K562 (cell line): ENCODE results near the gene REX1BD. TPM values are rescaled to one million over a fixed set of nuclear protein-coding genes. Genes with fewer than 3 reads are reported as not detected.
A peak's percentile ranks its signal among the peaks of the same experiment; 100 is the strongest.

Source experiments
- ETV1 ChIP-seq: fragments of 450-650 bp; conservative IDR thresholded peaks from 2 replicates; pipeline ENCODE4 v1.6.1; 2016; ENCODE audit warnings: missing genetic modification characterization, control low read depth, low read depth, missing compliant biosample characterization
- FOSL1 ChIP-seq: fragments of 200-800 bp; sonication (Bioruptor generic); conservative IDR thresholded peaks from 2 replicates; pipeline ENCODE4 v1.6.1; 2016; ENCODE audit warnings: missing genetic modification characterization, missing compliant biosample characterization
- IFI16 ChIP-seq: fragments of 250-450 bp; sonication (Bioruptor Pico); IDR thresholded peaks from 2 replicates; pipeline ENCODE4 v2.1.2; 2022; ENCODE audit warnings: mild to moderate bottlenecking, inconsistent platforms
- TOE1 ChIP-seq, 2 experiments: fragments of 450-650 bp in 1 of 2; sonication (generic) in 1 of 2; formaldehyde crosslinking in 1 of 2; IDR thresholded peaks; 2 replicates each; pipeline versions ENCODE4 v1.7.1 to v1.8.0; 2016 to 2022; ENCODE audit warnings: borderline replicate concordance in 2 of 2, mild to moderate bottlenecking in 2 of 2, antibody characterized with exemption in 1 of 2, inconsistent platforms in 1 of 2, low read depth in 1 of 2, missing genetic modification reagents in 1 of 2, moderate library complexity in 1 of 2
- ZNF175 ChIP-seq: fragments of 200-800 bp; sonication (Bioruptor generic); IDR thresholded peaks from 2 replicates; pipeline ENCODE4 v1.6.1; 2016; ENCODE audit warnings: low read depth, mild to moderate bottlenecking, missing genetic modification characterization, missing compliant biosample characterization
- ZSCAN32 ChIP-seq: fragments of 450-650 bp; formaldehyde crosslinking; IDR thresholded peaks from 2 replicates; pipeline ENCODE4 v1.4.0; 2020; ENCODE audit warnings: mild to moderate bottlenecking, moderate library complexity
- polyA plus RNA-seq, 8 experiments: library from polyadenylated mRNA; depleted of rRNA in 4 of 8; stranded (reverse) in 5 of 8; unstranded in 3 of 8; fragments of >200 nt; fragmentation: Nextera tagmentation in 2 of 8; fragmentation: Illumina TruSeq in 1 of 8; extraction: Ambion mirVana in 2 of 8; extraction: Trizol in 1 of 8; gene quantifications; 2 replicates each; pipeline versions ENCODE4 v1.2.1 to v1.2.3, GENCODE V29; 2011 to 2014; ENCODE audit warnings: inconsistent platforms in 1 of 8, missing spikeins in 1 of 8
- total RNA-seq, 7 experiments: library from RNA; depleted of rRNA in 6 of 7; stranded (reverse); fragments of >200 nt in 6 of 7; fragmentation: Illumina TruSeq in 2 of 7; extraction: Trizol in 2 of 7; gene quantifications; 2 replicates each; pipeline versions ENCODE4 v1.2.1 to v1.2.3, GENCODE V29; 2011 to 2021; ENCODE audit warnings: low replicate concordance in 1 of 7
- TF ChIP-seq, protein P1 (sequence below): fragments of 450-650 bp; IDR thresholded peaks from 2 replicates; pipeline ENCODE4 v1.6.1; 2018; ENCODE audit warnings: mild to moderate bottlenecking, low read depth; ENCODE audit not compliant: partially characterized antibody
- TF ChIP-seq, protein P2 (sequence below), 2 experiments: IDR thresholded peaks in 1 of 2; conservative IDR thresholded peaks in 1 of 2; 2 replicates each; pipeline ENCODE4 v1.6.1; 2016; ENCODE audit warnings: low read depth in 2 of 2, mild to moderate bottlenecking in 1 of 2, missing compliant biosample characterization in 1 of 2, missing genetic modification characterization in 1 of 2, moderate library complexity in 1 of 2
- TF ChIP-seq, protein P3 (sequence below), 2 experiments: fragments of 250-450 bp in 1 of 2; fragments of 450-650 bp in 1 of 2; sonication (Bioruptor Pico) in 1 of 2; IDR thresholded peaks; 2 replicates each; pipeline versions ENCODE4 v1.6.1 to v1.8.0; 2016 to 2021; ENCODE audit warnings: mild to moderate bottlenecking in 2 of 2, moderate library complexity in 2 of 2, missing compliant biosample characterization in 1 of 2, missing genetic modification characterization in 1 of 2
- TF ChIP-seq, protein P4 (sequence below): fragments of 250-450 bp; sonication (Bioruptor Pico); IDR thresholded peaks from 2 replicates; pipeline ENCODE4 v1.4.0; 2020
- TF ChIP-seq, protein P5 (sequence below): fragments of 450-650 bp; IDR thresholded peaks from 2 replicates; pipeline ENCODE4 v1.6.1; 2016; ENCODE audit warnings: low read depth, mild to moderate bottlenecking, moderate library complexity
- TF ChIP-seq, protein P6 (sequence below), 2 experiments: fragments of 200-800 bp in 1 of 2; sonication (Bioruptor generic) in 1 of 2; sonication (generic) in 1 of 2; formaldehyde crosslinking in 1 of 2; IDR thresholded peaks in 1 of 2; conservative IDR thresholded peaks in 1 of 2; 2 replicates each; pipeline versions ENCODE4 v1.5.0 to v1.6.1; 2016 to 2020; ENCODE audit warnings: missing compliant biosample characterization in 1 of 2, missing genetic modification characterization in 1 of 2, missing genetic modification reagents in 1 of 2
- TF ChIP-seq, protein P7 (sequence below): fragments of 250-450 bp; sonication (Bioruptor Pico); IDR thresholded peaks from 2 replicates; pipeline ENCODE4 v1.8.0; 2022; ENCODE audit warnings: moderate library complexity, mild to moderate bottlenecking, inconsistent platforms

Gene REX1BD
- total and polyA plus RNA-seq, 9 of the 15 experiments (the other 6 are each of a cell fraction or from before 2014, with no cell fraction given) = 1.9 to 136 (median 13.8) TPM

DNA sequence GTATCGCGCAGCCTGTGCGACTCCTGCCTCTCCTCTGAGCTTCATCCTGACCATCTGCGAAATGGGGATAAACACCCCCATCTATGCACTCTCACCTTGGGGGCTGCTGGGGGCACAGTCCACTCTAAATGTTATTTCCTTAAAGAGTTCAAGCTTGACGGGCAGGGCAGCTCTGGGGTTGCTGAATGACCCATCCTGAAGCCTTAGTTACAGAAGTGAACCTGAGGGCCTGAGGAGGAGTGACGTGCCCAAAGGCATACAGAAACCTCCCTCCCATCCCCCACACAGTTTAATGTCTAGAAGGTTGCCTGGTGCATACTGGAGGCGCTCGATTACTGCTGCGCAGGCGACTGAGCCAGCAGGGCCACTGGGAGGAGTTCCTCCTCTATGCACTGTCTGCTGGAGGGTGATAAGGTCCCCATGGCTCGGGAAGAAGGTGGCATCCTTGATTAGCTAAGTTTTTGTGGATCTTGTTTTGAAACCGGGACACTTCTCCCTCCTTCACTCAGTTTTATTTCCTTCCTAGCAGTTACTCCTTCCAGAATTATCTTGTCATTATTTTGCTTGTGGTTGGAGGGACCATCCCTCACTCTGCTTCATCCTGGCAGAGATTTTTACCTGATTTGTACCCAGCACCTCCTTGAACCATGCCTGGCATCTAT is 44.7 kb upstream of the REX1BD start (continued):
- TF ChIP-seq, protein P1, sequence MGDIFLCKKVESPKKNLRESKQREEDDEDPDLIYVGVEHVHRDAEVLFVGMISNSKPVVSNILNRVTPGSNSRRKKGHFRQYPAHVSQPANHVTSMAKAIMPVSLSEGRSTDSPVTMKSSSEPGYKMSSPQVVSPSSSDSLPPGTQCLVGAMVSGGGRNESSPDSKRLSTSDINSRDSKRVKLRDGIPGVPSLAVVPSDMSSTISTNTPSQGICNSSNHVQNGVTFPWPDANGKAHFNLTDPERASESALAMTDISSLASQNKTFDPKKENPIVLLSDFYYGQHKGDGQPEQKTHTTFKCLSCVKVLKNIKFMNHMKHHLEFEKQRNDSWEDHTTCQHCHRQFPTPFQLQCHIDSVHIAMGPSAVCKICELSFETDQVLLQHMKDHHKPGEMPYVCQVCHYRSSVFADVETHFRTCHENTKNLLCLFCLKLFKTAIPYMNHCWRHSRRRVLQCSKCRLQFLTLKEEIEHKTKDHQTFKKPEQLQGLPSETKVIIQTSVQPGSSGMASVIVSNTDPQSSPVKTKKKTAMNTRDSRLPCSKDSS = no peak
- TF ChIP-seq IFI16 (CRISPR knock-in tag) (no peak), FOSL1 (tag) (peak; percentile 66), ZNF175 (CRISPR knock-in tag) (peak; percentile 87; the same call in 1 of the 2 replicates), ZSCAN32 (CRISPR knock-in tag) (no peak), ETV1 (tag) (peak; percentile 62), TOE1 (IDR thresholded peaks at IDR 0.05; ENCODE audit: borderline replicate concordance) (peak; percentile 61; the same call in 1 of the 2 replicates), TOE1 (CRISPR knock-in tag; IDR thresholded peaks at IDR 0.05; ENCODE audit: borderline replicate concordance, low read depth) (no peak; the same call in 1 of the 2 replicates)
- TF ChIP-seq, protein P2, sequence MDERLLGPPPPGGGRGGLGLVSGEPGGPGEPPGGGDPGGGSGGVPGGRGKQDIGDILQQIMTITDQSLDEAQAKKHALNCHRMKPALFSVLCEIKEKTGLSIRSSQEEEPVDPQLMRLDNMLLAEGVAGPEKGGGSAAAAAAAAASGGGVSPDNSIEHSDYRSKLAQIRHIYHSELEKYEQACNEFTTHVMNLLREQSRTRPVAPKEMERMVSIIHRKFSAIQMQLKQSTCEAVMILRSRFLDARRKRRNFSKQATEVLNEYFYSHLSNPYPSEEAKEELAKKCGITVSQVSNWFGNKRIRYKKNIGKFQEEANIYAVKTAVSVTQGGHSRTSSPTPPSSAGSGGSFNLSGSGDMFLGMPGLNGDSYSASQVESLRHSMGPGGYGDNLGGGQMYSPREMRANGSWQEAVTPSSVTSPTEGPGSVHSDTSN (CRISPR knock-in tag; IDR thresholded peaks at IDR 0.05; ENCODE audit: low read depth) = no peak
- TF ChIP-seq, protein P2 (tag; conservative IDR thresholded peaks at IDR 0.05; ENCODE audit: low read depth) = peak; percentile 51; the same call in 1 of the 2 replicates
- TF ChIP-seq, protein P3, sequence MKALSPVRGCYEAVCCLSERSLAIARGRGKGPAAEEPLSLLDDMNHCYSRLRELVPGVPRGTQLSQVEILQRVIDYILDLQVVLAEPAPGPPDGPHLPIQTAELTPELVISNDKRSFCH (CRISPR knock-in tag; IDR thresholded peaks at IDR 0.05) = no peak
- TF ChIP-seq, protein P3 (tag; IDR thresholded peaks at IDR 0.05) = peak; percentile 76; the same call in 1 of the 2 replicates
- TF ChIP-seq, protein P4, sequence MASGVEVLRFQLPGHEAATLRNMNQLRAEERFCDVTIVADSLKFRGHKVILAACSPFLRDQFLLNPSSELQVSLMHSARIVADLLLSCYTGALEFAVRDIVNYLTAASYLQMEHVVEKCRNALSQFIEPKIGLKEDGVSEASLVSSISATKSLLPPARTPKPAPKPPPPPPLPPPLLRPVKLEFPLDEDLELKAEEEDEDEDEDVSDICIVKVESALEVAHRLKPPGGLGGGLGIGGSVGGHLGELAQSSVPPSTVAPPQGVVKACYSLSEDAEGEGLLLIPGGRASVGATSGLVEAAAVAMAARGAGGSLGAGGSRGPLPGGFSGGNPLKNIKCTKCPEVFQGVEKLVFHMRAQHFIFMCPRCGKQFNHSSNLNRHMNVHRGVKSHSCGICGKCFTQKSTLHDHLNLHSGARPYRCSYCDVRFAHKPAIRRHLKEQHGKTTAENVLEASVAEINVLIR (CRISPR knock-in tag) = no peak
- TF ChIP-seq, protein P5, sequence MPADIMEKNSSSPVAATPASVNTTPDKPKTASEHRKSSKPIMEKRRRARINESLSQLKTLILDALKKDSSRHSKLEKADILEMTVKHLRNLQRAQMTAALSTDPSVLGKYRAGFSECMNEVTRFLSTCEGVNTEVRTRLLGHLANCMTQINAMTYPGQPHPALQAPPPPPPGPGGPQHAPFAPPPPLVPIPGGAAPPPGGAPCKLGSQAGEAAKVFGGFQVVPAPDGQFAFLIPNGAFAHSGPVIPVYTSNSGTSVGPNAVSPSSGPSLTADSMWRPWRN = peak; percentile 64; the same call in 1 of the 2 replicates
- TF ChIP-seq, protein P6, sequence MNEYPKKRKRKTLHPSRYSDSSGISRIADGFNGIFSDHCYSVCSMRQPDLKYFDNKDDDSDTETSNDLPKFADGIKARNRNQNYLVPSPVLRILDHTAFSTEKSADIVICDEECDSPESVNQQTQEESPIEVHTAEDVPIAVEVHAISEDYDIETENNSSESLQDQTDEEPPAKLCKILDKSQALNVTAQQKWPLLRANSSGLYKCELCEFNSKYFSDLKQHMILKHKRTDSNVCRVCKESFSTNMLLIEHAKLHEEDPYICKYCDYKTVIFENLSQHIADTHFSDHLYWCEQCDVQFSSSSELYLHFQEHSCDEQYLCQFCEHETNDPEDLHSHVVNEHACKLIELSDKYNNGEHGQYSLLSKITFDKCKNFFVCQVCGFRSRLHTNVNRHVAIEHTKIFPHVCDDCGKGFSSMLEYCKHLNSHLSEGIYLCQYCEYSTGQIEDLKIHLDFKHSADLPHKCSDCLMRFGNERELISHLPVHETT (CRISPR knock-in tag; conservative IDR thresholded peaks at IDR 0.05 in 1 of 2, IDR thresholded peaks at IDR 0.05 in 1 of 2) = peak in 1 of 2 experiments; percentile 79; a peak in 2 of 4 replicates
- TF ChIP-seq, protein P7, sequence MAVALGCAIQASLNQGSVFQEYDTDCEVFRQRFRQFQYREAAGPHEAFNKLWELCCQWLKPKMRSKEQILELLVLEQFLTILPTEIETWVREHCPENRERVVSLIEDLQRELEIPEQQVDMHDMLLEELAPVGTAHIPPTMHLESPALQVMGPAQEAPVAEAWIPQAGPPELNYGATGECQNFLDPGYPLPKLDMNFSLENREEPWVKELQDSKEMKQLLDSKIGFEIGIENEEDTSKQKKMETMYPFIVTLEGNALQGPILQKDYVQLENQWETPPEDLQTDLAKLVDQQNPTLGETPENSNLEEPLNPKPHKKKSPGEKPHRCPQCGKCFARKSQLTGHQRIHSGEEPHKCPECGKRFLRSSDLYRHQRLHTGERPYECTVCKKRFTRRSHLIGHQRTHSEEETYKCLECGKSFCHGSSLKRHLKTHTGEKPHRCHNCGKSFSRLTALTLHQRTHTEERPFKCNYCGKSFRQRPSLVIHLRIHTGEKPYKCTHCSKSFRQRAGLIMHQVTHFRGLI (CRISPR knock-in tag) = no peak
